Gastrocnemius medialis (tissue), 4 donors: Measurements from ENCODE around the gene HGD.

ENCODE experiments used
- CTCF ChIP-seq, 5 experiments: fragments of 450-650 bp in 3 of 5; fragments of 200-600 bp in 2 of 5; sonication (generic) in 2 of 5; IDR thresholded peaks in 4 of 5; conservative IDR thresholded peaks in 1 of 5; 1 replicate in 4 of 5; 2 replicates in 1 of 5; pipeline ENCODE4 v1.5.1; 2016 to 2019; ENCODE audit warnings: antibody characterized with exemption in 5 of 5, mild to moderate bottlenecking in 3 of 5, moderate library complexity in 3 of 5
- POLR2A ChIP-seq, 2 donors: fragments of 450-650 bp; IDR thresholded peaks; one replicate each; pipeline ENCODE4 v1.6.1; 2017; ENCODE audit warnings: antibody characterized with exemption in 2 of 2, mild to moderate bottlenecking in 2 of 2, moderate library complexity in 2 of 2

DNA sequence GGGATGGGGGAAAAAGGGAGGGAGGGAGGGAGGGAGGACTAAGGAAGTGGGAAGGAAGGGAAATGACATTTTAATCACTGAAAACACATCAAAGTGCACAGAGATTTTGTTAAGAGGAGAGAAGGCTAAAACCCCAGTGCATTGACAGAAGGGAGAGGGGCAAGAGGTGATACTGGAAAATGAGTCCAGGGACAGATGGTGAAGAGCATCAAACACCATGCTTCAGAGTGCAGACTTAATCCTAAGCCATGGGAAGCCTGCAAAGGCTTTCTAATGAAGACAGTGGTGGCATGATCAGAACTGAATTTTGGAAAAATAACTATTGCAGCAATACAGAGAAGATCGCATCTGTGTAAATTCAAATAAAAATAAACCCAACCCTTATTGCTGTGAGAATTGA lies 41.8 kb downstream of the HGD start:
- TF ChIP-seq CTCF (IDR thresholded peaks at IDR 0.05 in 4 of 5, conservative IDR thresholded peaks at IDR 0.05 in 1 of 5): no peak
- no peak for TF ChIP-seq POLR2A (IDR thresholded peaks at IDR 0.05)
